Duodenal mucosa (tissue), 2 donors: ENCODE data around the gene EFR3B.

Source experiments
- H3K27ac ChIP-seq: one replicate; pipeline ENCODE4 v1.7.0; 2013; ENCODE audit warnings: low read depth, low read length
- H3K27me3 ChIP-seq, 2 donors: one replicate each; pipeline ENCODE4 v1.7.0; 2013; ENCODE audit warnings: low read length in 2 of 2, control low read depth in 1 of 2; ENCODE audit not compliant: insufficient read depth in 2 of 2, control insufficient read depth in 1 of 2
- H3K36me3 ChIP-seq, 2 donors: one replicate each; pipeline ENCODE4 v1.7.0; 2013; ENCODE audit warnings: low read length in 2 of 2, control low read depth in 1 of 2; ENCODE audit not compliant: insufficient read depth in 2 of 2, control insufficient read depth in 1 of 2
- H3K4me1 ChIP-seq, 2 donors: one replicate each; pipeline ENCODE4 v1.7.0; 2013; ENCODE audit warnings: low read length in 2 of 2, control low read depth in 1 of 2; ENCODE audit not compliant: insufficient read depth in 2 of 2, control insufficient read depth in 1 of 2
- H3K4me3 ChIP-seq, 2 donors: one replicate each; pipeline ENCODE4 v1.7.0; 2013; ENCODE audit warnings: low read length in 2 of 2, low read depth in 1 of 2
- H3K9ac ChIP-seq, 2 donors: one replicate each; pipeline ENCODE4 v1.7.0; 2013; ENCODE audit warnings: low read length in 2 of 2, low read depth in 1 of 2
- H3K9me3 ChIP-seq, 2 donors: one replicate each; pipeline ENCODE4 v1.7.0; 2013; ENCODE audit warnings: low read length in 2 of 2, control low read depth in 1 of 2; ENCODE audit not compliant: control insufficient read depth in 1 of 2

Gene EFR3B

GRCh38 chr2:25044990-25045389, 3.1 kb downstream of the EFR3B start:
- H3K4me3 ChIP-seq, result no peak overlapping the region

DNA sequence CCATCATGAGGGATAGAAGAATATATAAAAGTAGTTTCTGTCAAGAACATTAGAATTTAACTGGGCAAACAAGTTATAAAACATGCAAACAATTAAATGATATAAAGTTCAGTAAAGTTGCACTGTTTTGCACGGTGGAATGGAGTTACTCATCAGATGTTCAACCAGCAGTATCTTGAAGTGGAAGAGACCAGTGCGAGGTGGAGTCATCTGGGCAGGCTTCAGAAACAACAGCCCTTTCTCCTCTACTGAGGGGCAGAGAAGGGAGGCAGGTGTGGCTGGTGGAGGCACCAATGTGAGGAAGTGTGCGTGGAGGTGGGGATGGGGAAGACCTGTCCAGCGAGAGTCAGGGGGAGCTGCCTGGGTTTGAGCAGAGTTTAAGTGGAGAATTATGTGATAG, 7.5 kb downstream of the EFR3B start:
- Histone ChIP-seq H3K36me3 (no peaks in the 10 kb centered on the region), H3K27me3 (peaks cover 8 to 13% of the 10 kb centered on the region in 2 donors), H3K9me3 (no peaks in the 10 kb centered on the region), H3K27ac (no peak overlapping the region), H3K4me3 (no peak overlapping the region), H3K9ac (no peak overlapping the region), H3K4me1 (no peaks in the 10 kb centered on the region)

More at GRCh38 chr2:25044990-25045389, 3.1 kb downstream of the EFR3B start:
- H3K4me1 ChIP-seq, result peaks cover 11 to 20% of the 10 kb centered on the region in 2 donors
- no peak overlapping the region for H3K9ac ChIP-seq
- peaks cover 20 to 30% of the 10 kb centered on the region in 2 donors for H3K27me3 ChIP-seq
- H3K27ac ChIP-seq, result no peak overlapping the region
- H3K9me3 ChIP-seq, result no peaks in the 10 kb centered on the region
- H3K36me3 ChIP-seq, result no peaks in the 10 kb centered on the region

DNA sequence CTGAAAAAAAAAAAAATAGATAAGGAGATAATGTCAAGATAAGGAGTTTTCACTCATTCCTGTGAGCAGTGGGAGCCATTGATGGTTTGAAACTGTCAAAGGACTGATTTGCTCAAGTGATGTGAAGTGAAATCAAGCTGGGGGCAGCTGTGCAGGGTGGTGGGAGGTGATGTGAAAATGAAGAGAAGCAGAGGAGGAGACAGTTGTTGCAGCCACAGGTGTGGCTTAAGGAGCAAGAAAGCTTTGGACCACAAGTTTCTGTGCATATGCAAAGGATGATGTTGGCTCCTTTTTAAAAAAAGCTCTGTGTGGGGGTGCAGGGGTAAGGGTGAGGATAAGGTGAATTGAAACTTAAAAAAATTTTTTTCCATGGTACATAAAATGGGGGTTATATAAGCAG, 8.3 kb downstream of the EFR3B start:
- H3K9ac ChIP-seq, result no peak overlapping the region
- H3K4me1 ChIP-seq, result no peaks in the 10 kb centered on the region
- no peak overlapping the region for H3K4me3 ChIP-seq
- H3K27me3 ChIP-seq, result peaks cover under 1 to 6% of the 10 kb centered on the region in 2 donors
- H3K36me3 ChIP-seq, result no peaks in the 10 kb centered on the region
- no peaks in the 10 kb centered on the region for H3K9me3 ChIP-seq
- H3K27ac ChIP-seq, result no peak overlapping the region

DNA sequence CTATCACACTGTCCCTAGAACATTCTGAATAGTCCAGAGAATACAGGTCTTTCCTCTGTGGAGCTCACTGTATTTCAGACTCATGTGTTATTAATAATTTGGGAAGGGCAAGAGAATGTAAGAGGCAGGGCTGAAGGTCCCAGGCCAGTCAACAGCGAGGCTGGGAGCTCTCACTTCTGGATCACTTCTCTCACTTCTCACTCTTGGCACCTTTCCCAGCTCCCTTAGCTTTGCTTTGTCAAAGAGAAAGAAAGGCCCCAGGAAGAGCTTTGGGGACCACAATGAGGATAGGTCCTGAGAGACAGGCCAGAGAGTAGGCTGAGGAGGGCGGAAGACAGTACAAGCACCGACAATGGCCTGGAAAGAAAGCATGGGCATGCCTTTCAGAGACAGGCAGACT, 11.2 kb downstream of the EFR3B start:
- Histone ChIP-seq H3K27me3 (no peaks in the 10 kb centered on the region), H3K4me3 (no peak overlapping the region), H3K4me1 (no peaks in the 10 kb centered on the region), H3K9ac (no peak overlapping the region), H3K36me3 (no peaks in the 10 kb centered on the region), H3K27ac (no peak overlapping the region), H3K9me3 (no peaks in the 10 kb centered on the region)

DNA sequence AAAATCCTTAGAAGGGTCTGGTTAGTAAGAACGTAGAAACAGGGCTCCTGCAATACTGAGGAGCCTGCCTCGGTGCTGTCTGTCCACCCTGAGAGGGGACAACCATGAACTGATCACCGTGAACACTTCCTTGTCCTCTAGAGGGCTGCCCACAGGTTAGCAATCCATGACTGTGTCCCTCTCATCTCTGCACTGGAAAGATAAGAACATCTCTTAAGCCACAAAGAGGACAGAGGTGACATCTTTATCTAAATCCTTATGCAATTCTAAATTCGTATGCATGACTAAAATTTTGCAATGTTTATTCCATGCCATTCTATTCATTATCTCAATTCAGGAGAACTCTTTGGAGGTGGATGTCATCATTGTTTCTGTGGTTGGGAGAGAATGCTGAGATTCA, 12.8 kb downstream of the EFR3B start:
- H3K36me3 ChIP-seq, result no peaks in the 10 kb centered on the region
- H3K9ac ChIP-seq, result no peak overlapping the region
- no peaks in the 10 kb centered on the region for H3K9me3 ChIP-seq
- no peaks in the 10 kb centered on the region for H3K27me3 ChIP-seq
- H3K4me3 ChIP-seq, result no peak overlapping the region
- H3K27ac ChIP-seq, result no peak overlapping the region
- no peaks in the 10 kb centered on the region for H3K4me1 ChIP-seq

- Histone ChIP-seq H3K27me3 (no peaks in the 10 kb centered on the region), H3K4me1 (no peaks in the 10 kb centered on the region), H3K4me3 (no peak overlapping the region), H3K27ac (no peak overlapping the region), H3K9ac (no peak overlapping the region), H3K36me3 (no peaks in the 10 kb centered on the region), H3K9me3 (no peaks in the 10 kb centered on the region)
These were observed 13.6 kb downstream of the EFR3B start for GRCh38 chr2:25055376-25055920.

- no peaks in the 10 kb centered on the region for H3K9me3 ChIP-seq
- no peak overlapping the region for H3K4me3 ChIP-seq
- H3K36me3 ChIP-seq, result no peaks in the 10 kb centered on the region
- no peak overlapping the region for H3K27ac ChIP-seq
- H3K9ac ChIP-seq, result no peak overlapping the region
- H3K27me3 ChIP-seq, result no peaks in the 10 kb centered on the region
- no peaks in the 10 kb centered on the region for H3K4me1 ChIP-seq
These were observed 14.4 kb downstream of the EFR3B start for GRCh38 chr2:25056098-25056821.

GRCh38 chr2:25062511-25062917, 20.6 kb downstream of the EFR3B start:
- Histone ChIP-seq H3K9me3 (peaks cover 4 to 6% of the 10 kb centered on the region in 2 donors), H3K36me3 (no peaks in the 10 kb centered on the region), H3K9ac (no peak overlapping the region), H3K4me1 (no peaks in the 10 kb centered on the region), H3K27ac (no peak overlapping the region), H3K4me3 (no peak overlapping the region), H3K27me3 (no peaks in the 10 kb centered on the region)

DNA sequence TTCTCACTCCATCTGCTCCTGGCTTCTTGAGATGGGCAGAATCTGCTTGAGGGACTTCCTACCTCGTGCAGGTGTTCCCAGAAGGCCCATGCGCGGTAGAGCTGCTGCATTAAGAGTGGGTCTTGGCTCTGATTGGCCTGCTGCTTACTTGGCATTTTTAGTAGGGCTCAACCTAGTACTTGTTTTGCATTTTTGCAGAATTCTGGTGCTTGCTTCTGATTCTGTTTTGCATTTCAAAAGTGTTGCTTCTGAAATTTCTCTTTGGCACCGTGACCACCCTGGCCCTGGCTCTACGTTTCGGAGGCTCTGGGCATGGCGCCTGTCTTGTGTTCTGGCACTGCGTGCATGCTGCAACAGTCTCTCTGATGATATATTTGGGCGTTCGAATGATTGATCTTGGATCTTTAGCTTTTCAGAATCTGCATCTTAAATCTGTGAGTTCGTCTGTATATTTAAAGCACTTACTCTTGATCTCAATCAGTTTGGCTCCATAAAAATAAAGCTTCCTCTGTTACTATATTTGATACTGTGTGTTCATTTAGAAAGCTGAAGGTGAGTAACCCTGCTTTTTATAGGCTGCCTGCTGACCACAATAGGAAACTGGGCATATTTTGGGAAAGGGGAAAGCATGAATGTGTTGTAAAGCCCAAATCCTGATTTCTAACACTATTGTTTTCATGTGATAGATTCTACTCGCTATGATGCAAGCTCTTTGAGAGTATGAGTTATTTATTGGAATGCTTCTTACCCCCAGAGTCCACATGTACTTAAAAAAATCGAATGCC, 22.2 kb downstream of the EFR3B start:
- Histone ChIP-seq H3K9me3 (peaks cover 4 to 6% of the 10 kb centered on the region in 2 donors), H3K27ac (no peak overlapping the region), H3K4me1 (no peaks in the 10 kb centered on the region), H3K27me3 (no peaks in the 10 kb centered on the region), H3K4me3 (no peak overlapping the region), H3K9ac (no peak overlapping the region), H3K36me3 (no peaks in the 10 kb centered on the region)

DNA sequence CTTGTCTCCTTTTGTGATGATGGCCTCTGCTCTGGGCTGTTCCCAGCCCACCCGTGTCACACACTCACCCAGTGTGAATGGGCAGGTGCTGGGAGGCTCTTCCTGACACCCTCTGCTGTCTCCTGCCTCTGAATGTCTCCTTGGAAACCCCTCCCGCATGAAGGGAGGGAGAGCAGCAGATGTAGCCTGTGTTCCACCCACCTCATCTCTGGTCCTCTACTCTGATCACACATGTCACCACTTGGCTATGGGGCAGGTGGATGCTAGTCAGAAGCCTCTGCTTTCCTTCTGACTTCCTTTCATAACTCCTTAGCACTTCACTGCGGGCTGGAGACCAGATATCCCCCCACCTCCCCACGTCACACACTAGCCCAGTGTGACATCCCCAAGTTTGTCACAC, 23.9 kb downstream of the EFR3B start:
- no peak overlapping the region for H3K9ac ChIP-seq
- no peak overlapping the region for H3K4me3 ChIP-seq
- no peaks in the 10 kb centered on the region for H3K27me3 ChIP-seq

More for the DNA sequence above, 23.9 kb downstream of the EFR3B start:
- Histone ChIP-seq H3K4me1 (no peaks in the 10 kb centered on the region), H3K27ac (no peak overlapping the region), H3K36me3 (no peaks in the 10 kb centered on the region), H3K9me3 (peaks cover 4 to 6% of the 10 kb centered on the region in 2 donors)
